Measurements from ENCODE around the gene MAMDC4.

- TF ChIP-seq POLR2A (IDR thresholded peaks at IDR 0.05) = no peak
- no peak for TF ChIP-seq POLR2AphosphoS5 (IDR thresholded peaks at IDR 0.05)
- TF ChIP-seq CTCF (IDR thresholded peaks at IDR 0.05) = no peak
These were observed 3.6 kb upstream of the MAMDC4 start for GRCh38 chr9:136848393-136849037.

Measured in prostate gland (tissue), 2 donors.